ENCODE measurements around the gene SPECC1. TPM values are rescaled to one million over a fixed set of nuclear protein-coding genes. Genes with fewer than 3 reads are reported as not detected.

Gene SPECC1
- total RNA-seq, 1 experiment from 2014 or later = 43.5 TPM

- H3K27ac ChIP-seq (ENCODE audit: low read depth, low read length) = no peak overlapping the region
- CTCF ChIA-PET = no interaction called here
- no TSS peak for BruUV-seq (replicated peaks)
- 0 out of 4 replicates have a peak, but pooled peaks cover 0 to 3% of the 10 kb centered on the region in 2 experiments for H3K9me3 ChIP-seq (ENCODE audit: control insufficient read depth in 1 of 2, insufficient read depth in 1 of 2, low read depth in 1 of 2, low read length in 2 of 2)
- no peaks in the 10 kb centered on the region; the same call in 1 of the 2 replicates for H4K20me1 ChIP-seq (ENCODE audit: insufficient read depth)
- POLR2A ChIA-PET = no interaction called here
- no peak overlapping the region for H2AFZ ChIP-seq (ENCODE audit: low read depth, low read length, poor library complexity, severe bottlenecking)
- peaks cover 0 to 4% of the 10 kb centered on the region in 2 experiments; a peak in 1 of 4 replicates for H3K36me3 ChIP-seq (ENCODE audit: control insufficient read depth in 1 of 2, insufficient read depth in 2 of 2, low read length in 2 of 2)
- no peaks in the 10 kb centered on the region for H3K27me3 ChIP-seq (ENCODE audit: insufficient read depth, low read length)
- TF ChIP-seq CTCF (IDR thresholded peaks at IDR 0.05 in 2 of 3, conservative IDR thresholded peaks at IDR 0.05 in 1 of 3; ENCODE audit: borderline replicate concordance in 1 of 3, insufficient read depth in 1 of 3, low read depth in 2 of 3, low read length in 2 of 3) = no peak
- no peak for TF ChIP-seq SIN3A (IDR thresholded peaks at IDR 0.05; ENCODE audit: low read depth)
- no peak for TF ChIP-seq SP1 (IDR thresholded peaks at IDR 0.05; ENCODE audit: low read depth)
- TF ChIP-seq EZH2phosphoT487 (IDR thresholded peaks at IDR 0.05; ENCODE audit: borderline replicate concordance) = no peak
- TF ChIP-seq SRF (IDR thresholded peaks at IDR 0.05; ENCODE audit: low read depth) = no peak
- no peak for TF ChIP-seq JUND (IDR thresholded peaks at IDR 0.05)
- TF ChIP-seq ZNF274 (IDR thresholded peaks at IDR 0.05; ENCODE audit: low read depth, low read length) = no peak
- no peaks in the 10 kb centered on the region for H3K9me2 ChIP-seq (ENCODE audit: insufficient read depth)
- no peak overlapping the region for H3K4me2 ChIP-seq (ENCODE audit: low read length)
- ATAC-seq (no peak), DNase-seq (ENCODE audit: low read depth, low spot score) (no peak)
- no peaks in the 10 kb centered on the region for H3K4me1 ChIP-seq (ENCODE audit: control insufficient read depth in 1 of 2, insufficient read depth in 2 of 2, low read length in 2 of 2)
- H3K9ac ChIP-seq (ENCODE audit: low read length) = no peak overlapping the region
- intact Hi-C loops (cut with micrococcal nuclease) = no loop called here
- no peak overlapping the region for H3K4me3 ChIP-seq (replicated peaks in 1 of 2; ENCODE audit: low read depth in 1 of 2, low read length in 2 of 2)
- no peaks in the 10 kb centered on the region for H3K79me2 ChIP-seq (ENCODE audit: insufficient read depth, low read length)
- RAD21 ChIA-PET (ENCODE audit: low non-redundant PET in 1 of 2, low total read pairs in 2 of 2, uncharacterized antibody in 2 of 2, unreplicated experiment in 2 of 2) = no interaction called here
These were observed 237.5 kb downstream of the SPECC1 start for GRCh38 chr17:20246692-20247091.

GRCh38 chr17:20253323-20253722, 244.2 kb downstream of the SPECC1 start:
- no peak for ATAC-seq
- Histone ChIP-seq H3K9me3 (ENCODE audit: control insufficient read depth in 1 of 2, insufficient read depth in 1 of 2, low read depth in 1 of 2, low read length in 2 of 2) (0 out of 4 replicates have a peak, but pooled peaks cover 0 to 3% of the 10 kb centered on the region in 2 experiments), H3K4me2 (ENCODE audit: low read length) (no peak overlapping the region), H3K79me2 (ENCODE audit: insufficient read depth, low read length) (no peaks in the 10 kb centered on the region), H3K4me1 (ENCODE audit: control insufficient read depth in 1 of 2, insufficient read depth in 2 of 2, low read length in 2 of 2) (no peaks in the 10 kb centered on the region), H3K27ac (ENCODE audit: low read depth, low read length) (no peak overlapping the region), H3K4me3 (replicated peaks in 1 of 2; ENCODE audit: low read depth in 1 of 2, low read length in 2 of 2) (no peak overlapping the region), H3K27me3 (ENCODE audit: insufficient read depth, low read length) (no peaks in the 10 kb centered on the region), H4K20me1 (ENCODE audit: insufficient read depth) (no peaks in the 10 kb centered on the region), H3K36me3 (ENCODE audit: control insufficient read depth in 1 of 2, insufficient read depth in 2 of 2, low read length in 2 of 2) (no peaks in the 10 kb centered on the region; a peak in 1 of 4 replicates), H3K9ac (ENCODE audit: low read length) (no peak overlapping the region), H2AFZ (ENCODE audit: low read depth, low read length, poor library complexity, severe bottlenecking) (no peak overlapping the region), H3K9me2 (ENCODE audit: insufficient read depth) (no peaks in the 10 kb centered on the region)
- no peak for DNase-seq (ENCODE audit: low read depth, low spot score)
- intact Hi-C loops (cut with micrococcal nuclease) = no loop called here
- RAD21 ChIA-PET (ENCODE audit: low non-redundant PET in 1 of 2, low total read pairs in 2 of 2, uncharacterized antibody in 2 of 2, unreplicated experiment in 2 of 2) = no interaction called here
- POLR2A ChIA-PET = no interaction called here
- no TSS peak for BruUV-seq (replicated peaks)
- TF ChIP-seq TCF7L2 (IDR thresholded peaks at IDR 0.05; ENCODE audit: borderline replicate concordance, extremely low read depth, insufficient read depth, insufficient read length) (no peak), POLR2AphosphoS5 (IDR thresholded peaks at IDR 0.05; ENCODE audit: low read depth, low read length) (no peak), RAD21 (IDR thresholded peaks at IDR 0.05; ENCODE audit: low read depth) (no peak), POLR2A (IDR thresholded peaks at IDR 0.05; ENCODE audit: borderline replicate concordance, extremely low read depth, insufficient read depth, insufficient read length) (no peak), ZNF274 (IDR thresholded peaks at IDR 0.05; ENCODE audit: low read depth, low read length) (no peak)
- CTCF ChIA-PET = no interaction called here

Measured in HCT116 (cell line).